Activated T-helper 1 cell treated with anti-CD3 and anti-CD28 coated beads, Interleukin-2, amount 50 U/mL, for 16 hours (primary cell): ENCODE measurements around the gene TSPYL1.
A peak's percentile ranks its signal among the peaks of the same experiment; 100 is the strongest.
"Not testable (repeated sequence)": the region's sequence is repeated elsewhere in the genome, so short reads cannot be mapped to it uniquely, and the experiment has no call there.

Experiments
- DNase-seq, 2 donors: peaks; one replicate each; pipeline ENCODE4 v3.0.0-alpha.2; 2020; ENCODE audit warnings: low read depth in 1 of 2, low spot score in 1 of 2

TSPYL1 gene

DNA sequence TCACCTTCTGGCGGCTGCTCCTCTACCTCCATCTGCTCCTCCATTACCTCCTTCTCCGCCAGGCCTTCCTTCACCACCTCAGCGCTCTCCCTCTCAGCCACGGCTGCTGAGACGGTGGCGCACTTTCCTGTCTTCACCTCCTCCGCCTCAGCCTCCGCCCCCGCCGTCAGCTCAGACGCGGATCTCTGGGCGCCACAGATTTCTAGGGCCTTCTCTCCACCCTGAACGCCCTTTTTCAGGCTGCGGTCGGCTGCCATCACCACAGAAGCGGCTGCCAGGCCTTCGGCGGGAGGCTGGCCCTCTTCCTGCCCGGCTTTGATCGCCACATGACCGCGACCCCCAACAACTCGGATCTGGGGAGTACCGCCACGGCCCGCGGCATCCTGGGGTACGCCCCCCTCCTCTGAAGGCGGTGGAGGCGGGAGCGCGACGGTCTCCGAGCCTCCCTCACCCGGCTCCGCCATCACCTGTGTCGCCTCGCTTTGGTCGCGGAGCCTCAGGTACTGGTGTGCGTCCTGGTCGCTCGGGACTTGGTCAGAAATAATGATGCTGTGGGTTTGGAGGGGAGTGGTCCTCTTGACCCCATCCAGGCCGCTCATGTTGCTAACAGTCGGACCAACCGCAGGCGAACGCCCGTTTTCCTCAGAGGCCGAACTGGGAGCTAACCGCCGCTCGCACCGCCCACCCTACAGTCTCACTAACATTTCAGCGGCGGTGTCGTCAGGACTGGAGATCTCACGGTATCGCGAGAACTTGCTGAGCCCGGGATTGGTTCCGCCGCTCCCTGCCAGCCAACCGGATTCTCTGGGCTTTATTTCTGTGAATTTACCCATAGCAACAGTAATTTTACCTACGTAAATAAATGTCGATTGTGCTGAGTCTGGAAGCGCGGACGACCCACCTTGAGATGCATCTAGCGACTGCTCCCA is at the start of gene TSPYL1:
TSS of gene TSPYL1 (minus strand) at position 699 of the 929 bp plus-strand sequence. CDS start at position 599, 100 bp downstream.
- DNase-seq = peak; percentile 86 to 90

DNA sequence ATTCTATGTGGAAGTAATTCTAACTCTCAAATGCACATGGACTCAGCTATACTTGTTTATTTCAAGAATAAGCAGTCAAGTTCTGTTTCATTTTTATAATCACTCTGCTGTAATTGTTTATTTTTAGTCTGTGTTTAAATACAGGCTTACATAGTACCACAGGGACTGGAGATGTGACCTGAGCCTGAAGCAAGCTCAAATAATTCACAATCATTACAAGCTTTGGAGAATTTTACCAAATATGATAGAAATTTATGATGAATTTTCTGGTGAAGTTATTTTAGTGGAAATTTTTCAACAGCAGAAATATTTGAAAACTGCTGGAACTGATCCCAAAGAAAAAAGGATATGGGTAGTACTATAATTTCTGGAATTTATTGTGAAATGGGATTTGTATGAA is 49.4 kb upstream of the TSPYL1 start:
- DNase-seq = no peak

DNA sequence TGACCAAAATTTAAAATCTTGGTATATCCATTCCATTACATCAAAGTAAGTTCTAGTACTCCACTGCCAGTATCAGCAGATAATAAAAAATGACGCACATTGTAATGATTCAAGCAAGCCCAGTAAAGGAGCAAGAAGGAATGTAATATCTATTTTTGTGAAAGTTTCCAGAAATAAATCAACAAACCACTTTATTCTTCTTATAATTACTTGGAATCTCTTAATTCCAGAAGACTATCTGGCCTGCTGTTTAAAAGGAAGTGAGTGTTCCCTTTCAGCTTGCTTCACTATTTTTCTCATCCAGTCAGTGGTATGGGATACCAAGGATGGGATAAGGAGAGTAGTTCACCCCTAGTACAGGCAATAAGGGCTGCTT is 48.8 kb upstream of the TSPYL1 start:
- DNase-seq = no peak

GRCh38 chr6:116327803-116328527 is 48.2 kb upstream of the TSPYL1 start:
- no peak for DNase-seq

DNA sequence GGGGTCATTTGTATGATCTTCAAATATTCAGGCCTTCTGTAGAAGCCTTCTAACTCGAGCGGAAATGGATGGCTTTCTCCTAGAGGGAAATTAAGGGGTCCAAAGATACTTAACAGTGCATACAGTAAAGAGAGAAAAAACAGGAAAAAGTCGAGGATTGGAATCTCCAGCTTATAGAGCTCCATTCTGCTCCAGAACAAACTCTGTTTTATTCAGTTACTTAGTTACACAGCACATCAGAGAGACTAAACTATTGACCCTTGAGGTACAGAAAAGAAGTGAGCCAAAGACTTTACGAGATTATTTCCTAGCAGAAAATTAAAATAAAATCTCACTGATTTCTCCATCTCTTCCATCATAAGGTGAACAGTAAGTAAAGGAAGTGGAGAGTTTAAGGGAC is 47.3 kb upstream of the TSPYL1 start:
- DNase-seq = no peak

DNA sequence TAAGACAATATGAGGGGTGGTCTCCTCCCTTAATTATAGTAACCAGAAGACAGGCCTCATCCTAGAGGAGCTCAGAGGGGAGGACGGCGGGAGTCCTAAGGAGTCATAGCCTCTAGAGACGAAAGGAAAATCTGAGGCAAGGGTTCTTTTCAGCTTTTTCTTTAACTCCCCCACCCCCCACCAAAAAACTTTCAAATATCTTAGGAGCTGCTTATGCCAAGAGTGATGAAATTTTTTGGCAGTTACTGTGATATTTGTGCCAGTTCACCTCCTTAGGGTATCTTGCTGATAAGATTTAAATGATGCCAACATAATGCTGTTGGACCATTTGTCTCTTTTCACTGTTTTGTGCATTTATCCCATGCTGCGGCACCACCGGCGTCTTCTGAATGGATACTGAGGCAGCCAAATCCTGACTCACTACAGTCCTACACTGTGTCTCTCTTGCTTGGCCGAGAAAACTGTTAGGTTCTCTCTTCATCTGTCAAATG is 46.5 kb upstream of the TSPYL1 start:
- no peak for DNase-seq

DNA sequence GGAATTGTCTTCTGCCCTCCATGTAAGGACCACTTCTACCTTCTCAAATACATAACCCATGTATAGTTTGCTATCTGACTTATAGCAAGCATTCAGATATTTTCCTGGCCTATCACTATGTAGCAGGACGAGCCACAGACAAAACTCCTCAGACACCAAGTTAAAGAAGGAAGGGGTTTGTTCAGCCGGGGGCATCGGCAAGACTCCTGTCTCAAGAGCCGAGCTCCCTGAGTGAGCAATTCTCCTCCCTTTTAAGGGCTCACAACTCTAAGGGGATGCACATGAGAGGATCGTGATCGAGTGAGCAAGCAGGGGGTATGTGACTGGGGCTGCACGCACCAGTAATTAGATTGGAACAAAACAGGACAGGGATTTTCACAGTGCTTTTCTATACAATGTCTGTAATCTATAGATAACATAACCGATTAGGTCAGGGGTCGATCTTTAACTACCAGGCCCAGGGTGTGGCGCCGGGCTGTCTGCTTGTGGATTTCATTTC is 46.0 kb upstream of the TSPYL1 start:
- not testable (repeated sequence) for DNase-seq

DNA sequence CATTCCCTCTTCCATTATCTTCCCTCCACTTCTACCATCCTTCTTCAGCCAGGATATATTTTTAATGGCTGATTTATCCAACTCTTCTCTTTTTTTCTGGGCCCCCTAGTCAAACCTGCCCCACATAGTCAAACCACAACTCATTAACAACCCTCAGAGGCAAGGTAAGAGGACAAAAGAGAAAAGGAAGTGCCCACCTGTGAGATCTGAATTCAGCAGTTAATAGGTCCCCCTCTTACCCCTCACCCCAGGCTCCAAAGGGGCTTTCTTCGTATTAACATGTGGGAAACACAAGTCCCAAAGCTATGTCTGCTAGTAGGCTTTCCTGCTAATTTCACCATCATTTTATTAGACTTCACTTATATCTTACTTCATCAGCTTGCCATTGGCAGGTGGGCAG is 44.1 kb upstream of the TSPYL1 start:
- no peak for DNase-seq

GRCh38 chr6:116321933-116322332 is 42.2 kb upstream of the TSPYL1 start:
- not testable (repeated sequence) for DNase-seq

DNA sequence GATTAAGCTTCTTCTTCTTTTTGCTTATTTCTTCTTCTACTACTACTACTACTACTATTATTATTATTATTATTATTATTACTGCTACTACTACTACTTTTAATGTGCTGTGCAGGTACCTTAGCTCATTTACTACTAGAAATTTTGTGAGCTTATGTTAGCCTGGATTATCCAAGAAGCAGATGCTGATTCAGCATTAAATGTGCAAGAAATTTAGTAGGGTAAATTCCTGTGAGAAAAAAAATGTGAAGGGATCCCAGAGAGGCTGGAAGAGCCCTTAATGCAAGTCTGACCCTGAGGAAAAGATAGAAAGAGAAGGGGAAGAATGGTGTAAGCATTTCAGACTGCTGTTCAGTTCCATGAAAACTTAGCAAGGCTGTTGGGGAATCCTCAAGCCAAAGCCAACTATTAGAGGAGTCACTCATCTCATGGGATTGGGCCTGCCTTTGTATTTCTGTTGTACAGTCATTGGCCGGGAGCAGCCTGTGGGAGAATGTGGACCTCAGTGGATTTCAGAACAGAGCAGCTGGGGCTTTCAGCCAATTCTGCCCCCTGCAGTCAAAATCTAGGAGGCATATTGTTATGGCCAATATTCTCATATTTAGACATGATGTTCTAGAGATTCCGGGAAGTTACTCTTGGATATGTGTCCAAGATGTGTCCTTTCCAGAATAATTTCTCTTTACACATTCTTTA is 37.2 kb upstream of the TSPYL1 start:
- no peak for DNase-seq

- DNase-seq = no peak
These were observed 35.1 kb upstream of the TSPYL1 start for GRCh38 chr6:116314878-116315277.

GRCh38 chr6:116314218-116314617 is 34.5 kb upstream of the TSPYL1 start:
- no peak for DNase-seq

GRCh38 chr6:116313101-116313776 is 33.5 kb upstream of the TSPYL1 start:
- no peak for DNase-seq

- DNase-seq = no peak
These were observed 29.9 kb upstream of the TSPYL1 start for GRCh38 chr6:116309657-116310056.

DNA sequence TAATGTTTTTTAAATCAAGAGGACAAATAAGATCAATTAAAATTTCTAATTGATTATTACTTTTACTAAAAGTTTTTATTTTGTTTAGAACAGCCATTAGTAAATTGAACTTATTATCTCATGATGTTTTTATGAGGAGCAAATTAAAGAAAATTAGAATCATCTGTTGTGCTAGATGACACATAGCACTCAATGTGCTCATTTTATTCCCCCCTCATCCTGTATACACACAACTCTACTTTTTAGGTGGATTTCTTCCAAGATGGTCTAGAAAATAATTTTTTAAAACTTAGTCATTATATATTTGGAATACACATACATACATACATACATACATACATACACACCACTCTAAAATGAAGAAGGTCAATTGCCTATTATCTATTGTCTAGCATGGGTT is 29.3 kb upstream of the TSPYL1 start:
- no peak for DNase-seq

GRCh38 chr6:116307633-116308032 is 27.9 kb upstream of the TSPYL1 start:
- no peak for DNase-seq

GRCh38 chr6:116307001-116307400 is 27.3 kb upstream of the TSPYL1 start:
- DNase-seq = no peak

DNA sequence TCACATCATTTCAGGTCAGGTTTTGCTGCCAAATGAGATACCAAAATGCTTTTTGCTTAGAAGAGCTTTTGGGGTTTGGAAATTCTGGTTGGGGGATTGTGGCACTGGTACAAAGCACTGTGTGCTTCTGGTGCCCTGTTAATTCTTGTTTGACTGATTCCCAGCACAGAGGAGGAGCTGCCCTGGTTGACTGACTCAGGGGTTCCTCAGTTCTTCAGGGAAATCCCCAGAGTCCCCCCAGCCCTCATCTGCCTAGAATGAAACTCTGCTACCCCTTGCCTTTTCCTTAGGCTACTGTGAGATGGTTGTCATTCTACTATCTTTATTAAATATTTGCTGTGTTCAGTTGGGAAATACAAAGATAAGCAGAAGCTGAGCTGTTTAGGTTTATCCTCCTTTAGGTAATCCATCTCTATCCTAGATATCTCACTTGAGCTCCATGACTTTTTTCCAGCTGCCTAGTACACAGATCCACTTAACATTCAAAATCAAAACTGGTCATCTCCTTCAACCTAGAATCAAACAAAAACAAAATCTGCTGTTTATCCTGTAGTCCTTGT is 24.9 kb upstream of the TSPYL1 start:
- no peak for DNase-seq

- no peak for DNase-seq
These were observed 21.4 kb upstream of the TSPYL1 start for GRCh38 chr6:116301104-116301503.

- no peak for DNase-seq
These were observed 20.8 kb upstream of the TSPYL1 start for GRCh38 chr6:116300566-116300965.
